IMR-90 (cell line): ENCODE data around the gene GLT1D1.

Experiments used
- BHLHE40 ChIP-seq: fragments of 150-350 bp; IDR thresholded peaks from 2 replicates; pipeline ENCODE4 v1.6.1; 2016; ENCODE audit warnings: mild to moderate bottlenecking, low read depth, low read length
- CEBPB ChIP-seq: IDR thresholded peaks from 2 replicates; pipeline ENCODE4 v1.6.1; 2012; ENCODE audit warnings: low read depth, low read length, improper control_type of control experiment
- CHD1 ChIP-seq: IDR thresholded peaks from 2 replicates; pipeline ENCODE4 v1.6.1; 2012; ENCODE audit warnings: low read depth, low read length, improper control_type of control experiment
- FOS ChIP-seq: fragments of 150-350 bp; IDR thresholded peaks from 2 replicates; pipeline ENCODE4 v1.6.1; 2016; ENCODE audit warnings: low read depth, low read length
- MAFK ChIP-seq: IDR thresholded peaks from 2 replicates; pipeline ENCODE4 v1.6.1; 2012; ENCODE audit warnings: low read depth, low read length, improper control_type of control experiment
- MXI1 ChIP-seq: IDR thresholded peaks from 2 replicates; pipeline ENCODE4 v1.6.1; 2012; ENCODE audit warnings: low read depth, mild to moderate bottlenecking, low read length, moderate library complexity, borderline replicate concordance
- NFE2L2 ChIP-seq: fragments of 150-350 bp; IDR thresholded peaks from 2 replicates; pipeline ENCODE4 v1.6.1; 2016; ENCODE audit warnings: low read depth, mild to moderate bottlenecking, low read length
- POLR2A ChIP-seq: IDR thresholded peaks from 2 replicates; pipeline ENCODE4 v1.6.1; 2012; ENCODE audit warnings: mild to moderate bottlenecking, low read depth, low read length
- RAD21 ChIP-seq: IDR thresholded peaks from 2 replicates; pipeline ENCODE4 v1.6.1; 2012; ENCODE audit warnings: low read length, improper control_type of control experiment
- RCOR1 ChIP-seq: IDR thresholded peaks from 2 replicates; pipeline ENCODE4 v1.6.1; 2012; ENCODE audit warnings: mild to moderate bottlenecking, low read length, improper control_type of control experiment; ENCODE audit not compliant: insufficient replicate concordance
- SMC3 ChIP-seq: fragments of 150-350 bp; IDR thresholded peaks from 2 replicates; pipeline ENCODE4 v1.6.1; 2016; ENCODE audit warnings: low read depth, mild to moderate bottlenecking, antibody characterized with exemption, low read length, moderate library complexity
- TF ChIP-seq, protein P1 (sequence below): conservative IDR thresholded peaks from 2 replicates; pipeline ENCODE4 v1.5.1; 2012; ENCODE audit warnings: mild to moderate bottlenecking, low read depth, low read length, improper control_type of control experiment
- TF ChIP-seq, protein P2 (sequence below): fragments of 150-350 bp; IDR thresholded peaks from 2 replicates; pipeline ENCODE4 v1.6.1; 2017; ENCODE audit warnings: mild to moderate bottlenecking, antibody characterized with exemption, low read length, low read depth

DNA sequence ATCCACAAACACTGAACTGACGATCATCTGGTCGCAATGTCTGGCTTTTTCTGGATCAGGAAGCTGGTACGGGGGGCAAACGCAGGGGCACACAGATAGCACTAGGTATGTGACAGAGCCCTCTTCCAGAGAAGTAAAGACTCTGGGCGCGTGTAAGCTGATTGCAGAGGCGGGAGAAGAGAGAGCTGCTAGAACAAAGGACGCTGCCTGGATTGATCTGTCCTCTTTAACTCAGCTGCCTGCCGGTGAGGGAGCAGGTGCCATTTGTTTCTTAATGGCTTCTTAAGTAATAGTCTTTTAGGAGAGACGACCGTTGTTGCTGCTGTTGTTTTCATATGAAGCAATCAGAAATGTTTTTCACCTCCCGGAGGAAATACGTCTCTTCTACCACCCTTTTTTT is 77.3 kb downstream of the GLT1D1 start:
- TF ChIP-seq NFE2L2 (no peak), POLR2A (no peak), RAD21 (no peak), CHD1 (no peak), MXI1 (no peak), CEBPB (no peak), BHLHE40 (no peak), FOS (no peak), RCOR1 (no peak), MAFK (no peak), SMC3 (no peak)
- TF ChIP-seq, protein P1, sequence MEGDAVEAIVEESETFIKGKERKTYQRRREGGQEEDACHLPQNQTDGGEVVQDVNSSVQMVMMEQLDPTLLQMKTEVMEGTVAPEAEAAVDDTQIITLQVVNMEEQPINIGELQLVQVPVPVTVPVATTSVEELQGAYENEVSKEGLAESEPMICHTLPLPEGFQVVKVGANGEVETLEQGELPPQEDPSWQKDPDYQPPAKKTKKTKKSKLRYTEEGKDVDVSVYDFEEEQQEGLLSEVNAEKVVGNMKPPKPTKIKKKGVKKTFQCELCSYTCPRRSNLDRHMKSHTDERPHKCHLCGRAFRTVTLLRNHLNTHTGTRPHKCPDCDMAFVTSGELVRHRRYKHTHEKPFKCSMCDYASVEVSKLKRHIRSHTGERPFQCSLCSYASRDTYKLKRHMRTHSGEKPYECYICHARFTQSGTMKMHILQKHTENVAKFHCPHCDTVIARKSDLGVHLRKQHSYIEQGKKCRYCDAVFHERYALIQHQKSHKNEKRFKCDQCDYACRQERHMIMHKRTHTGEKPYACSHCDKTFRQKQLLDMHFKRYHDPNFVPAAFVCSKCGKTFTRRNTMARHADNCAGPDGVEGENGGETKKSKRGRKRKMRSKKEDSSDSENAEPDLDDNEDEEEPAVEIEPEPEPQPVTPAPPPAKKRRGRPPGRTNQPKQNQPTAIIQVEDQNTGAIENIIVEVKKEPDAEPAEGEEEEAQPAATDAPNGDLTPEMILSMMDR, result no peak
- TF ChIP-seq, protein P2, sequence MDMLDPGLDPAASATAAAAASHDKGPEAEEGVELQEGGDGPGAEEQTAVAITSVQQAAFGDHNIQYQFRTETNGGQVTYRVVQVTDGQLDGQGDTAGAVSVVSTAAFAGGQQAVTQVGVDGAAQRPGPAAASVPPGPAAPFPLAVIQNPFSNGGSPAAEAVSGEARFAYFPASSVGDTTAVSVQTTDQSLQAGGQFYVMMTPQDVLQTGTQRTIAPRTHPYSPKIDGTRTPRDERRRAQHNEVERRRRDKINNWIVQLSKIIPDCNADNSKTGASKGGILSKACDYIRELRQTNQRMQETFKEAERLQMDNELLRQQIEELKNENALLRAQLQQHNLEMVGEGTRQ, result no peak
